GM21717 (cell line): ENCODE results near the gene MAP3K2.

Experiments used
- ATAC-seq: cut with Tn5 transposase; IDR thresholded peaks from one replicate; pipeline ENCODE4 v1.9.1; 2021; ENCODE audit warnings: mild to moderate bottlenecking, moderate library complexity; ENCODE audit not compliant: unreplicated experiment

Gene MAP3K2

DNA sequence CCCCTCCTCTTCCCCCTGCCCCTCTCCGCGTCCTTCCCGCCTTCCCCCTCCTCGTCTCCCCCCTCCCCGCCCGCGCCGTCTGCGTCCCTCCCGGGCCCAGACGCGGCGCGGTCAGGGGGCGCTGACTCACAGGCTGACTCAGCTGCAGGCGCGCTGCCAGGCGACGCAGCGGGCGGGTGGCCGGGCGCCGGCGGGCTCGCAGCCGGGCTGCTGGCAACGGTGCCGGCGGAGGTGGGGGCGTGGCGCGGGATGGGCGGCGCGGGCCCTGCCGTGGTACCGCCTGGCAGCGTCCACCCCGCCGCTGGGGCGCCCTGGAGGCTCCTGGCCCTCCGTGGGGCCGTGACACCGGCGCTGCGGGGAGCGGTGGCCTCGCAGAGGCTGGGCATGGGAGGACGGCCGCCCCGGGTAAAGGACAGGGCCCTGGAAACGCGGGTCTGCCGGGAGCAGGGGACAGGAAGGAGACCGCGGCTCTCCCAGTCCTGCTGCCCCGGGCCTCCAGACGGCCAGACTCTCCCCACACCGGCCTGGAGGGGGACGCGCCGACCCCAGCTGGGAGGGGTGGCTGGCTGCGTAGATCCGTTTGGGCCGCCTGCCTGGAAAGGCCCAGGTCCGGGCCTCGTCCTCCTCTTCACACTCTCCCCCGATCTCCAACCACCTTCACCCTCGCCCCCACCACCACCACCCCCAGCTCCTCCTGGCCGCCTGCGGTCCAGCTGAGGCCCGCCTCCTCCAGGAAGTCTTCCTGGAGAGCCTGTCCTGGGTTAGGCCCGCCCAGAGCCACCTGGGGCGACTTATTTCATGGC lies 20.4 kb upstream of the MAP3K2 start:
- ATAC-seq: peak; percentile 52

GRCh38 chr2:127407661-127408003 lies 19.9 kb upstream of the MAP3K2 start:
- no peak for ATAC-seq

- no peak for ATAC-seq
These were observed 19.3 kb upstream of the MAP3K2 start for GRCh38 chr2:127407091-127407490.

- no peak for ATAC-seq
These were observed 18.7 kb upstream of the MAP3K2 start for GRCh38 chr2:127406454-127406853.

DNA sequence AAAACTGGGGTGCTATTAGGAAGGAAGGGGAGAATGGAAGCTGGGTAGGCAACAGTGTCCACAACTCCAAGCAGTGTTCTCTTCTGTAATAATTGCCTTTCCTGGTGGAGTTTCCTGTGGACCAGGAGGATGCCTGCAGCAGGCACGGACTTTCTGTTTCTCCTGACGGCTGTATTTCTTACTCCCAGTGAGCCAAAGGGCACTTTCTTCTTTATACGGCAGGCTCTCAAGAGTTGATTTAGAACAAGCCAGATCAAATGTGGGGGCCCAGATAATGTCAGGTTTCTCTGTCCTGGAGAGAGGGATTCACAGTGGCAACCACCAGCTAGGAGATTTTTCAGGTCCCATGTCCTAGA lies 17.5 kb upstream of the MAP3K2 start:
- no peak for ATAC-seq

GRCh38 chr2:127404466-127405254 lies 16.9 kb upstream of the MAP3K2 start:
- no peak for ATAC-seq

GRCh38 chr2:127403460-127403859 lies 15.7 kb upstream of the MAP3K2 start:
- no peak for ATAC-seq

GRCh38 chr2:127401757-127402695 lies 14.3 kb upstream of the MAP3K2 start:
- no peak for ATAC-seq

DNA sequence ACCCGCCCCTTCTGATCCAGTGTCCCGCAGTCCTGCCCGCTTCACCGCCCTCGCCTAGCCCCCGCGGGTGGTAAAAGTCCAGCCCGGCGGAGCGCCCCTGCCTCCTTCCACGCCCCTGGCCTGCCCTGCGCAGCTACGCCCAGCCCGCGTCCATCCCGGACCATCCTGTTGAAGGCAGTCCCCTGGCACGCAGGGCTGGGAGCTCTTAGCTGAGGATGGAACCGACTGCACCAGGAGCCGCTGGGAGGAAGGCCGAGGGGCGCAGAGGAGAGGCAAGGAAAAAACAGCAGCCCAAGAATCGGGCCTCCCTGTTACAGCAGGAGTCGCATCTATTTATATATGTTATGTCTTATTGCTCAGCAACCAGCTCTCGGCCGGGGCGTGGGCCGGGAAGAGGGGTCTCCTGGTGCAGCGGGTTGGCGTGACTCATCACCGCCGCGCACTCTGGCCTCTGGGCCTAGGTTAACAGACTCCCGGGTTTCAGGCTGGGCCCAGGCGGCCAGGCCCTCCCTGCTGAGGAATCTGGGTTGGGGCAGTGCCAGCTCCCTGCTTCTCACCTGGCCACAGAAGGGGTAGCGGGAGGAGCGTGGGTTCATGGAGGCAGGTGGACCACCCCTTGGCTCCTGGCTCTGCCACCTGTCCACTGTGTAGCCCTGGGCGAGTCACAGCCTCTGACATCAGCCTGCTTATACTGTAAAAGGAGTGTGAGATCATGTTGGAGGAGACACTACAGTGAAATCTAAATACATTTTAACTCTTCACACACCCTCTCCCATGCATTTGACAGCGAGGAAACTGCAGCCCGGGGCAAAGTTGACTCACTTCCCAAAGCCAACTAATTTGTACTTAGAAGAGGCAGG lies 13.4 kb upstream of the MAP3K2 start:
- no peak for ATAC-seq

DNA sequence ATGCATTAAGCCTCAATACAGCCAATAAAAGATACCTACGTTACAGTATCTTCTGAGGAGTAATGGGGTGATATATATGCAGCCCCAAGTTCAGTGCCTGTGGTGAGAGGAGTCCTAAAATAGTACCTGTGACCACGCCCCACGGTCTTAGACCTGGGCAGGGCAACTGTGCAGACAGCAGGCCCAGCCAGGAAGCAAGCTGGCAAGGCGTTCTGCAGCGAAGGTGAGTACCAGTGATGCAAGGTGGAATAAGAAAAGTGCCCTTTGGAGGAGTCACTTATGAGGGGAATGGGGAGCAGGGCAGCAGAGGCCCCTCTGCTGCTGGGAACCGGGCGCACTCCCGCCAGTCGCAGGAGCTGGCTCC lies 12.7 kb upstream of the MAP3K2 start:
- no peak for ATAC-seq

GRCh38 chr2:127398239-127398590 lies 10.4 kb upstream of the MAP3K2 start:
- peak; percentile 84 for ATAC-seq

DNA sequence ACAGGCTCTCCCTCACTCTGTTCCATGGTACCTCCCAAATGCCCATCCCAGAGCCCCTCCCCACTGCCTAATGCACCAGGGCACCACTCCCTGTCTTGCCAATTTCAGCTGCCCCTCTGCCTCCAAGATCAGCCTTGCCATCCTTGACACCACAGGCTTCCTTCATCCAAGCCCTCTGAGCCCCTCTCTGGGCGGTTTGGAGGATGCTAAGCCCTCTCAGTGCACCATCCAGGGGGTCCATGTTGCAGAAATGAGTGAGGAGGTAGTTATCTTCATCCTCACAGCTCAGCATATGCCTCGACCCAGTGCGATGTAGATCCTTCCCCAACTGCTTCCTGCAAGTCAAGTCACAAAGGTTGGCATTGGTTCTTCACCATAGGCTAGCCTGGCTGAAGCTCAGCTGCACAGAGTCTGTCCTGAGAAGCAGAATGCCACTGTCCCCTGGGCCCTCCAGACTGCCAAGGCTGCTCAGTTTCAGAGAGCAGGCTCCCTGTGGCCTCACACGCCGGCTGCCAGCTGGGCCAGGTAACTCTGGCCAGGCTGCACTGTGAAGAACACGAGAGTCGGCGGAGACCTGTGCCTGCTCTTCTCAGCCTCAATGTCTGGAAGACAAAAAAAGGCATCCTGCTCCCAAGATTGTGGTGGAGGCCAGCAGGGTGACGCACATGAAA lies 9.9 kb upstream of the MAP3K2 start:
- no peak for ATAC-seq

DNA sequence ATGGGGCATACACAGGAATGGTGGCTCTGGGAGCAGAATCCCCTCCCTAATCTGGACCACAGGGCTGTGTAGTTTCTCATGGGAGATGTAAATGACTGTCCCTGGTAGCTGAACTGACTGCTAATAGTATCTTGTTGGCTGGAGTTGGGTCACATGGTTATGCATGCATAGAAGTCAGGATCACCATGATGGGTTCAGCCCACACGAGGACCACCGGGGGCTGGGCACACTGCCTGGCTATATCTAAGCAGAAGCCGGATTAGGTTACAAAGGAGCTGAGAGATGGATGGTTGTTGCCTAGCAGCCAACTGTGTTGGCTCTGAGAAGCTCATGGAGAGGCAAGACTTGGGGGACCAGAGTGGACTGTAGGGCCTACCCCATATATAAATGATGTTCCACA lies 6.7 kb upstream of the MAP3K2 start:
- no peak for ATAC-seq

- ATAC-seq: no peak
These were observed 5.2 kb upstream of the MAP3K2 start for GRCh38 chr2:127392828-127393578.

- ATAC-seq: no peak
These were observed 4.5 kb upstream of the MAP3K2 start for GRCh38 chr2:127392133-127392827.

DNA sequence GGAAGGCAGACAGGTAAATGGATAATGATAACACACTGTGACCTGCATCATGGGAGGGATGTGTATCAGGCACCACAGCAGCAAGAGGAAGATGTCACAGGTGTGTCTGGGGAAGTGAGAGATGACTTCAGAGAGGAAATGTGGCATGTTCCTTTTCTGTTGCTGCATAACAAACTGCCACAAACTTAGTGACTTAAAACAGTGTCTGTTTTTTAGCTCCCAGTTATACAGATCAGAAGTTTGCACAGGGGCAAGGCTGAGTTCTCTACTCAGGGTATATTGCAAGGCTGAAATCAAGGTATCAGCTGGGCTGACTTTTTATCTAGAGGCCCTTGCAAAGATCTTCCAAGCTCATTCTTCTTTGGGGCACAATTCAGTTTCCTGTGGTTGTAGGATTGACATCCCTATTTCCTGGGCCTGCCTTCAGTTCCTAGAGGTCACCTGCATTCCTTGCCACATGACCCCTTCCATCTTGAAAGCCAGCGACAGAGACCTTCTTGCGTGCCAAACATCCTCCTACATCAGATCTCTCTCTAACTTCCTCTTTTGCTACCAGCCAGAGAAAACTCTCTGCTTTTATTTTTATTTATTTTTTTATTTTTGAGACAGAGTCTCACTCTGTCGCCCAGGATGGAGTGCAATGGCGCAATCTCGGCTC lies 2.1 kb upstream of the MAP3K2 start:
- ATAC-seq: no peak

DNA sequence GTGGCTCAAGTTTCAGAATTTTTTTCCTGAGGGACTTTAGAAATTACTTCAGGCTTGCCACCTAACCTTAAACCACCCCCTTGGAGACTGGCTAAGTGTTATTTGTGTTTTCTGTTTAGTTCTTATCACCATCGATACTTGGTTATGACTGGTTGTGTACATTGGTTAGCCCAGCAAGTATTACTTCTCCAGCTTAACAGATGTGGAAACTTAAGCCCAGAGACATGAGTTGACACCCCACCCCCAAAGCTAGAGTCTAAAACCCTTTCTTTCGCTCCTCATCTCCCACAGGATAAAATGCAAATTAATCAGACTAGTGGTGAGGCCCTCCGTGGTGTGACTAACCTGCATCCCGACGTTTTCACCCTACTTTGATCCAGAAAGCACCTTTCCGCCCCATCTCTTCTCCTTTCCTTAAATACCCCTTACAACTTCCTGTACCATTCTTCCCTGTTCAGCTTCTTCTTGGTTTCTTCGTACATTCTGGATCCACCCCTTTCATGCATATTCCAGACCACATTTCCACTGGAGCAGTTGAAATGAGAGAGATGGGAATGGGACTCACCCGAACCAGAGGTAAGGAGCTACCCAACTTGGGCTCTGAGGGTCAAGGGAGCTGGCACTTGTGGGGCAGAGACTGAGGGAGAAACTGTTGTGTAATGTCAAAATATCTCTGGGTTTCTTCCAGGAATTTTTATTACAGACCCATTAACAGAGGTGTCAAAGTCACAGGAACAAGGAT lies 819 bp upstream of the MAP3K2 start:
- peak; percentile 21 for ATAC-seq
